ENCODE data around the gene XAB2. TPM values are rescaled to one million over a fixed set of nuclear protein-coding genes. Genes with fewer than 3 reads are reported as not detected.
A peak's percentile ranks its signal among the peaks of the same experiment; 100 is the strongest.

XAB2 gene
- total RNA-seq, 4 donors from 2014 or later = 26.6 to 61.9 (median 33.7) TPM

DNA sequence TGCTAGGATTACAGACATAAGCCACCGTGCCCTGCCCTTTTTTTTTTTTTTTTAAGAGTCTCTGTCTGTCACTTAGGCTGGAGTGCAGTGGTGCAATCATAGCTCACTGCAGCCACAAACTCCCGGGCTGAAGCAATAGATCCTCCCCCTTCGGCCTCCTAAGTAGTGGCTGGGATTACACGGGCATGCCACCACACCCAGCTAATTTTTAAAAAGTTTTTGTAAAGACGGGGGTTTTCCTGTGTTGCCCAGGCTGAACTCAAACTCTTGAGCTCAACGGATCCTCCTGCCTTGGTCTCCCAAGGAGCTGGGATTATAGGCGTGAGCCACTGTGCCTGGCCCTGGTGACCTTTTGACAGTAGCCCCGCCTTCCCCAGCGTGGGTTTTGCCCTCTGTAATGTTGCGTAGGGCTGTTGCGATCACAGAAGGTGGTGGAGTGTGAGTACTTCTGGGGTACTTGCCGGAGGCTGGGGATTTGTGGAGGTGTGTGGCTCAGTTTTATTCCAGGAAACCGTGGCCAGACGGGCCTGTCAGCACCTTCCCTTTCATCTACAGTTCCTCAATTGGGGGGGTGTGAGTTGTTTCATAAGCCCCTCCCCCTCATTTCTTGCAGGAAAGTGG is 27.9 kb upstream of the XAB2 start:
- H3K4me1 ChIP-seq = peaks cover 0 to 2% (median 0%) of the 10 kb centered on the region in 4 donors
- no peak overlapping the region for H3K4me3 ChIP-seq
- H3K9me3 ChIP-seq = no peaks in the 10 kb centered on the region
- TF ChIP-seq CTCF (IDR thresholded peaks at IDR 0.05) = no peak
- no peak for TF ChIP-seq POLR2A (IDR thresholded peaks at IDR 0.05)
- H3K27ac ChIP-seq = no peak overlapping the region
- no peak for DNase-seq
- H3K27me3 ChIP-seq = no peaks in the 10 kb centered on the region
- H3K36me3 ChIP-seq = no peaks in the 10 kb centered on the region

GRCh38 chr19:7655581-7655980 is 26.2 kb upstream of the XAB2 start:
- Histone ChIP-seq H3K4me3 (no peak overlapping the region), H3K27me3 (no peaks in the 10 kb centered on the region), H3K9me3 (no peaks in the 10 kb centered on the region), H3K27ac (no peak overlapping the region), H3K36me3 (no peaks in the 10 kb centered on the region), H3K4me1 (peaks cover 0 to 9% (median 0%) of the 10 kb centered on the region in 4 donors)
- no peak for DNase-seq
- TF ChIP-seq POLR2A (IDR thresholded peaks at IDR 0.05) = no peak

- no peak overlapping the region for H3K27ac ChIP-seq
- H3K36me3 ChIP-seq = no peaks in the 10 kb centered on the region
- H3K4me1 ChIP-seq = peaks cover 0 to 9% (median 0%) of the 10 kb centered on the region in 4 donors
- H3K9me3 ChIP-seq = no peaks in the 10 kb centered on the region
- no peaks in the 10 kb centered on the region for H3K27me3 ChIP-seq
- DNase-seq = no peak
- TF ChIP-seq POLR2A (IDR thresholded peaks at IDR 0.05) (no peak), CTCF (IDR thresholded peaks at IDR 0.05) (no peak)
- no peak overlapping the region for H3K4me3 ChIP-seq
These were observed 25.1 kb upstream of the XAB2 start for GRCh38 chr19:7654401-7654800.

DNA sequence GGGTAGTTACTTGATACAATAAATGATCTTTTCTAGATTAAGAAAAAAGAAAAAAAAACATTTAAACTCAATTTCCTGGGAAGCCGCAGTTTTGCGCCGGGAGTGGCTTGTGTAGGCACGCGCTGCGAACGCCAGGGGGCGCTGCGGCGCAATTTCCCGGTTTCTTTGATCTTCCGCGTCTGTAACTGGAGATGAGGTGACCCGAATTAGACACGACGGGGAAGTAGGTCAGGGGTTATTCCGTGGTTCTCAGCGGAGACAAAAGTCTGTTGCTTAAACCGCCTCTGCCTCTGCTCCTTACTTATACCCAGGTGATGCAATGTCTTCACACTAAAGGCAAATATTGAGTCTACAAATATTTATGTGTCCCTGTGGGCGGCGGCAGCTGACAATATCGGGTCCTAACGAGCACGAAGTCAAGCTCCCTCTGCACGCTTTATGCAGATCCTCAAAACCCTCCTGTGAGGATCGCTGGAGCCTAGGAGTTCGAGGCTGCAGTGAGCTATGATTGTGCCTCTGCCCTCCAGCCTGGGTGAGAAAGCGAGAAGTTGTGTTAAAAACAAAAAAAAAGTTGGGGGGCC is 22.8 kb upstream of the XAB2 start:
- Histone ChIP-seq H3K36me3 (peaks cover 0 to 6% (median 0%) of the 10 kb centered on the region in 3 donors), H3K4me3 (peak overlapping the region in 3 of 4 donors; percentile 21 to 36 (median 22)), H3K4me1 (peaks cover 0 to 9% (median 0%) of the 10 kb centered on the region in 4 donors), H3K27ac (peak overlapping the region; percentile 26 to 52 (median 42)), H3K9me3 (no peaks in the 10 kb centered on the region), H3K27me3 (no peaks in the 10 kb centered on the region)
- peak; percentile 74 to 92 (median 87) for DNase-seq
- TF ChIP-seq CTCF (IDR thresholded peaks at IDR 0.05) (peak; percentile 93 to 99 (median 97)), POLR2A (IDR thresholded peaks at IDR 0.05) (no peak)

DNA sequence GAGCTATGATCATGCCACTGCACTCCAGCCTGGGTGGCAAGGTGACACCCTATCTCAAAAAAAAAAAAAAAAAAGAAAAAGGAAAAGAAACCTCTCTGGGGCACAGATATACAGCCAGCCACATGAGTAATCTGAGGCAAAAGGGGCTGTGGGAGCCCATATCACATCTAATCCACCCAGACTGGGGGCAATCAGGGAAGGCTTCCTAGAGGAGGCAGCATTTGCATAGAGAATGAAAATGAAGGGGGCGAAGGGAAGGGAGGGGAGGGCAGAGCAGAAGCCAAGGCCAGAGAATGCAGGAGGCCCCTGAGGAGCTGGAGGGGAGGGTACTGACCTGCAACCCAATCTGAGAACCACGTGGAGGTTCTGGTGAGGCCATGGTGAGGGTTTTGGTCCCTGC is 20.8 kb upstream of the XAB2 start:
- no peak for TF ChIP-seq POLR2A (IDR thresholded peaks at IDR 0.05)
- TF ChIP-seq CTCF (IDR thresholded peaks at IDR 0.05) = no peak
- no peak overlapping the region for H3K27ac ChIP-seq

GRCh38 chr19:7648265-7649014 is 19.1 kb upstream of the XAB2 start:
- H3K4me1 ChIP-seq = peaks cover 0 to 9% (median 0%) of the 10 kb centered on the region in 4 donors
- H3K9me3 ChIP-seq = no peaks in the 10 kb centered on the region
- H3K27ac ChIP-seq = no peak overlapping the region
- no peak for DNase-seq
- H3K27me3 ChIP-seq = no peaks in the 10 kb centered on the region
- H3K36me3 ChIP-seq = peaks cover 0 to 25% (median 0%) of the 10 kb centered on the region in 3 donors
- no peak for TF ChIP-seq POLR2A (IDR thresholded peaks at IDR 0.05)
- no peak overlapping the region for H3K4me3 ChIP-seq

More for the DNA sequence above, 20.8 kb upstream of the XAB2 start:
- H3K36me3 ChIP-seq = peaks cover 0 to 19% (median 0%) of the 10 kb centered on the region in 3 donors
- no peaks in the 10 kb centered on the region for H3K9me3 ChIP-seq
- H3K27me3 ChIP-seq = no peaks in the 10 kb centered on the region
- H3K4me3 ChIP-seq = no peak overlapping the region
- no peak for DNase-seq
- peaks cover 0 to 9% (median 0%) of the 10 kb centered on the region in 4 donors for H3K4me1 ChIP-seq

Measured in Peyer's patch (tissue), 4 donors.